HepG2 (cell line): ENCODE results near the gene BMP6. TPM values are rescaled to one million over a fixed set of nuclear protein-coding genes. Genes with fewer than 3 reads are reported as not detected.

Source experiments
- ATAC-seq: fragments of 200-7000 bp; cut with Tn5 transposase; 3 replicates; pipeline ENCODE4 v1.9.1; 2020; ENCODE audit warnings: mild to moderate bottlenecking, moderate library complexity
- BruUV-seq: library from RNA; stranded (reverse); fragments of 400-500 nt; replicated peaks from 2 replicates; lab custom pipeline; 2021; lab: Mats Ljungman, UMichigan
- CTCF ChIA-PET: fragments of 300-600 bp; formaldehyde crosslinking; extraction: SDS; loops from one replicate; lab custom pipeline; 2021; ENCODE audit warnings: low total read pairs, inconsistent platforms, low intra/inter-chr PET ratio; lab: Yijun Ruan, JAX
- POLR2A ChIA-PET: fragments of 350-600 bp; sonication (Branson Sonifier 250); formaldehyde crosslinking; loops from one replicate; lab custom pipeline; 2020; ENCODE audit warnings: antibody characterized with exemption, inconsistent platforms; lab: Yijun Ruan, JAX
- DNase-seq: peaks from one replicate; pipeline ENCODE4 v3.0.0-alpha.2; 2015; ENCODE audit warnings: low spot score
- FAIRE-seq: peaks from 3 replicates; lab custom pipeline; 2011; peaks lifted over from hg19 to GRCh38; lab: Jason Lieb, UNC
- H2AFZ ChIP-seq: one replicate; pipeline ENCODE4 v1.6.1; 2011; ENCODE audit warnings: low read length, inconsistent platforms
- H3K27ac ChIP-seq: fragments of 300-600 bp; 3 replicates; pipeline ENCODE4 v1.8.0; 2011; ENCODE audit warnings: mixed run types, mild to moderate bottlenecking, mixed read lengths, low read length, inconsistent platforms; ENCODE audit not compliant: insufficient read depth; ENCODE audit errors: extremely low read length
- H3K27me3 ChIP-seq, 2 experiments: fragments of 200-600 bp in 1 of 2; 2 replicates in 1 of 2; 3 replicates in 1 of 2; pipeline versions ENCODE4 v1.6.0 to v1.8.0; 2011; ENCODE audit warnings: low read length in 2 of 2, mild to moderate bottlenecking in 2 of 2, moderate library complexity in 2 of 2, inconsistent platforms in 1 of 2; ENCODE audit not compliant: insufficient read depth in 2 of 2, control insufficient read depth in 1 of 2
- H3K36me3 ChIP-seq, 2 experiments: fragments of 200-600 bp in 1 of 2; replicated peaks in 1 of 2; 2 replicates in 1 of 2; 3 replicates in 1 of 2; pipeline versions ENCODE4 v1.5.1 to v1.8.0; 2011; ENCODE audit warnings: low read length in 2 of 2, inconsistent platforms in 1 of 2; ENCODE audit not compliant: insufficient read depth in 2 of 2, control insufficient read depth in 1 of 2
- H3K4me1 ChIP-seq: 2 replicates; pipeline ENCODE4 v1.5.1; 2012; ENCODE audit warnings: low read length, inconsistent platforms; ENCODE audit not compliant: insufficient read depth
- H3K4me2 ChIP-seq: 2 replicates; pipeline ENCODE4 v1.6.0; 2011; ENCODE audit warnings: low read depth, low read length, inconsistent platforms
- H3K4me3 ChIP-seq, 3 experiments: fragments of 200-600 bp in 1 of 3; sonication (generic), shearing (Covaris generic) in 1 of 3; replicated peaks in 1 of 3; 2 replicates each; pipeline ENCODE4 v1.5.1; 2011 to 2016; ENCODE audit warnings: low read length in 3 of 3, inconsistent platforms in 2 of 3, low read depth in 2 of 3, mild to moderate bottlenecking in 2 of 3, control low read depth in 1 of 3, mixed read lengths in 1 of 3; ENCODE audit not compliant: insufficient read depth in 1 of 3
- H3K79me2 ChIP-seq: one replicate; pipeline ENCODE4 v1.6.1; 2011; ENCODE audit warnings: low read length, inconsistent platforms; ENCODE audit not compliant: insufficient read depth
- H3K9ac ChIP-seq: 2 replicates; pipeline ENCODE4 v1.6.0; 2011; ENCODE audit warnings: mild to moderate bottlenecking, low read depth, low read length, inconsistent platforms; ENCODE audit not compliant: insufficient read depth
- H3K9me3 ChIP-seq: 2 replicates; pipeline ENCODE4 v1.5.1; 2012; ENCODE audit warnings: mild to moderate bottlenecking, low read length
- H4K20me1 ChIP-seq: 2 replicates; pipeline ENCODE4 v1.6.0; 2011; ENCODE audit warnings: inconsistent platforms, mild to moderate bottlenecking, low read length, moderate library complexity; ENCODE audit not compliant: insufficient read depth
- AKNA ChIP-seq: sonication (generic); formaldehyde crosslinking; IDR thresholded peaks from 2 replicates; pipeline ENCODE4 v1.4.0; 2020; ENCODE audit warnings: missing genetic modification reagents, borderline replicate concordance
- CBX1 ChIP-seq: IDR thresholded peaks from one replicate; pipeline ENCODE4 v1.6.1; 2016; ENCODE audit warnings: antibody characterized with exemption, low read depth
- DNMT3B ChIP-seq: conservative IDR thresholded peaks from 2 replicates; pipeline ENCODE4 v1.6.1; 2016; ENCODE audit warnings: missing biosample characterization, control low read depth
- JUND ChIP-seq: sonication (generic); formaldehyde crosslinking; IDR thresholded peaks from 2 replicates; pipeline ENCODE4 v1.8.0; 2022; ENCODE audit warnings: mild to moderate bottlenecking, missing genetic modification reagents
- KDM3A ChIP-seq: IDR thresholded peaks from 2 replicates; pipeline ENCODE4 v1.6.1; 2018; ENCODE audit warnings: low read depth, missing compliant biosample characterization
- MYNN ChIP-seq: sonication (generic); formaldehyde crosslinking; IDR thresholded peaks from 2 replicates; pipeline ENCODE4 v1.4.0; 2020; ENCODE audit warnings: mild to moderate bottlenecking, low read depth, missing genetic modification reagents
- NAIF1 ChIP-seq: sonication (generic); formaldehyde crosslinking; IDR thresholded peaks from 2 replicates; pipeline ENCODE4 v1.5.0; 2020; ENCODE audit warnings: mild to moderate bottlenecking, missing genetic modification reagents, borderline replicate concordance
- SMYD3 ChIP-seq: sonication (generic); formaldehyde crosslinking; IDR thresholded peaks from 2 replicates; pipeline ENCODE4 v1.8.1; 2023; ENCODE audit warnings: mild to moderate bottlenecking, missing genetic modification reagents
- SP5 ChIP-seq: IDR thresholded peaks from 2 replicates; pipeline ENCODE4 v1.6.1; 2016; ENCODE audit warnings: low read depth, borderline replicate concordance
- TRIM24 ChIP-seq: sonication (generic); formaldehyde crosslinking; IDR thresholded peaks from 2 replicates; pipeline ENCODE4 v1.8.0; 2022; ENCODE audit warnings: mild to moderate bottlenecking, missing genetic modification reagents
- ZNF550 ChIP-seq: sonication (generic); formaldehyde crosslinking; IDR thresholded peaks from 2 replicates; pipeline ENCODE4 v1.4.0; 2020; ENCODE audit warnings: mild to moderate bottlenecking, missing genetic modification reagents, borderline replicate concordance
- ZNF616 ChIP-seq: sonication (generic); formaldehyde crosslinking; IDR thresholded peaks from 2 replicates; pipeline ENCODE4 v1.5.0; 2020; ENCODE audit warnings: low read depth, mild to moderate bottlenecking, missing genetic modification reagents
- ZNF749 ChIP-seq: sonication (generic); formaldehyde crosslinking; IDR thresholded peaks from 2 replicates; pipeline ENCODE4 v1.8.0; 2022; ENCODE audit warnings: mild to moderate bottlenecking, missing genetic modification reagents, moderate library complexity, borderline replicate concordance
- ZNF766 ChIP-seq: sonication (generic); formaldehyde crosslinking; IDR thresholded peaks from 2 replicates; pipeline ENCODE4 v1.5.0; 2020; ENCODE audit warnings: missing genetic modification reagents, borderline replicate concordance
- WGBS: methylation state at CpG from one replicate; pipeline ENCODE4 v1.1.6; 2017; ENCODE audit warnings: low lambda C conversion rate; 5-methylcytosine and 5-hydroxymethylcytosine counted together
- in situ Hi-C: cut with HindIII; loops from 2 replicates; pipeline ENCODE4 v1.10.0; 2017; ENCODE audit warnings: low pct_unique_long_range_greater_than_20kb; ENCODE audit not compliant: extremely low pct_ligation_motif_present
- intact Hi-C: fragments of 100-400 bp; cut with micrococcal nuclease; formaldehyde crosslinking; loops from one replicate; pipeline ENCODE4 v1.10.0; 2022; ENCODE audit not compliant: unreplicated experiment
- polyA plus RNA-seq, 8 experiments: library from polyadenylated mRNA; depleted of rRNA in 3 of 8; stranded (reverse) in 7 of 8; unstranded in 1 of 8; fragments of >200 nt; fragmentation: Illumina TruSeq in 4 of 8; extraction: Trizol in 4 of 8; gene quantifications; 2 replicates each; pipeline versions ENCODE4 v1.2.1 to v1.2.3, GENCODE V29; 2011 to 2016; ENCODE audit warnings: low read depth in 4 of 8, missing spikeins in 1 of 8, mixed read lengths in 1 of 8; ENCODE audit not compliant: insufficient read depth in 1 of 8
- total RNA-seq, 5 experiments: library from RNA; depleted of rRNA; stranded (reverse); fragments of >200 nt; fragmentation: Illumina TruSeq; extraction: Trizol; gene quantifications; 2 replicates each; pipeline ENCODE4 v1.2.3, GENCODE V29; 2016; ENCODE audit warnings: low read depth in 1 of 5
- TF ChIP-seq, protein P1 (sequence below): sonication (generic); formaldehyde crosslinking; IDR thresholded peaks from 2 replicates; pipeline ENCODE4 v1.8.0; 2023; ENCODE audit warnings: mild to moderate bottlenecking, missing genetic modification reagents

Gene BMP6
- total and polyA plus RNA-seq, 2 of the 13 experiments (the other 11 are each of a cell fraction or from before 2014, with no cell fraction given): 0.09 to 0.18 TPM

- POLR2A ChIA-PET: no interaction called here
- in situ Hi-C loops: no loop called here
- no TSS peak for BruUV-seq
- no peak for ATAC-seq
- no peak overlapping the region for H3K4me2 ChIP-seq
- H3K9ac ChIP-seq: no peak overlapping the region
- TF ChIP-seq KDM3A (CRISPR knock-in tag): no peak
- no peak for TF ChIP-seq SMYD3 (CRISPR knock-in tag)
- no peak for TF ChIP-seq SP5 (CRISPR knock-in tag)
- TF ChIP-seq, protein P1, sequence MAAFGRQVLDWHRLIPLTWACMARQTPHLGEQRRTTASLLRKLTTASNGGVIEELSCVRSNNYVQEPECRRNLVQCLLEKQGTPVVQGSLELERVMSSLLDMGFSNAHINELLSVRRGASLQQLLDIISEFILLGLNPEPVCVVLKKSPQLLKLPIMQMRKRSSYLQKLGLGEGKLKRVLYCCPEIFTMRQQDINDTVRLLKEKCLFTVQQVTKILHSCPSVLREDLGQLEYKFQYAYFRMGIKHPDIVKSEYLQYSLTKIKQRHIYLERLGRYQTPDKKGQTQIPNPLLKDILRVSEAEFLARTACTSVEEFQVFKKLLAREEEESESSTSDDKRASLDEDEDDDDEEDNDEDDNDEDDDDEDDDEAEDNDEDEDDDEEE: no peak
- TF ChIP-seq NAIF1: no peak
- TF ChIP-seq CBX1: no peak
- no peak for TF ChIP-seq DNMT3B (CRISPR knock-in tag)
- no peak for TF ChIP-seq ZNF616 (CRISPR knock-in tag)
- H2AFZ ChIP-seq: no peak overlapping the region
- DNase-seq: no peak
- H3K4me3 ChIP-seq: no peak overlapping the region
- WGBS: 26% methylated on average over 2 of the region's 2 CpGs
- no peaks in the 10 kb centered on the region for H3K36me3 ChIP-seq
- peaks cover 2 to 27% of the 10 kb centered on the region in 2 experiments; a peak in 4 of 5 replicates for H3K27me3 ChIP-seq
- no peak overlapping the region for H3K27ac ChIP-seq
- no peak for FAIRE-seq
- H3K9me3 ChIP-seq: no peaks in the 10 kb centered on the region
- H4K20me1 ChIP-seq: no peaks in the 10 kb centered on the region
- intact Hi-C loops: loop anchor here (1.0 kb wide), 1 partner anchor 89 kb away; no protein-coding TSS in a partner anchor
- H3K4me1 ChIP-seq: no peaks in the 10 kb centered on the region
- CTCF ChIA-PET: no interaction called here
- H3K79me2 ChIP-seq: no peaks in the 10 kb centered on the region
These were observed 86.7 kb downstream of the BMP6 start for GRCh38 chr6:7812623-7813022.

GRCh38 chr6:7813193-7813592 is 87.3 kb downstream of the BMP6 start:
- intact Hi-C loops: loop anchor here (1.0 kb wide), 1 partner anchor 90 kb away; no protein-coding TSS in a partner anchor
- no peak overlapping the region for H3K4me3 ChIP-seq
- no peak for TF ChIP-seq AKNA (CRISPR knock-in tag)
- TF ChIP-seq ZNF749: no peak
- TF ChIP-seq ZNF550 (CRISPR knock-in tag): no peak
- no peak for TF ChIP-seq JUND (CRISPR knock-in tag)
- TF ChIP-seq ZNF766 (CRISPR knock-in tag): no peak
- TF ChIP-seq MYNN: no peak
- no peak for TF ChIP-seq TRIM24 (CRISPR knock-in tag)

More at GRCh38 chr6:7813193-7813592, 87.3 kb downstream of the BMP6 start:
- no peaks in the 10 kb centered on the region for H3K79me2 ChIP-seq
- FAIRE-seq: no peak
- H3K27ac ChIP-seq: no peak overlapping the region
- H3K36me3 ChIP-seq: no peaks in the 10 kb centered on the region
- CTCF ChIA-PET: no interaction called here
- no peak for DNase-seq
- H3K27me3 ChIP-seq: peaks cover 2 to 27% of the 10 kb centered on the region in 2 experiments; a peak in 4 of 5 replicates
- WGBS: 36% methylated on average over 1 of the region's 1 CpG
- POLR2A ChIA-PET: no interaction called here
- no peaks in the 10 kb centered on the region for H3K4me1 ChIP-seq
- no peak overlapping the region for H2AFZ ChIP-seq
- H3K4me2 ChIP-seq: no peak overlapping the region
- no peak overlapping the region for H3K9ac ChIP-seq
- H3K9me3 ChIP-seq: no peaks in the 10 kb centered on the region
- no peaks in the 10 kb centered on the region for H4K20me1 ChIP-seq
- no peak for ATAC-seq
- no TSS peak for BruUV-seq
- in situ Hi-C loops: no loop called here
